Transverse colon (tissue), 4 donors: ENCODE measurements around the gene TCF7. TPM values are rescaled to one million over a fixed set of nuclear protein-coding genes. Genes with fewer than 3 reads are reported as not detected.
A peak's percentile ranks its signal among the peaks of the same experiment; 100 is the strongest.
"Not testable (repeated sequence)": the region's sequence is repeated elsewhere in the genome, so short reads cannot be mapped to it uniquely, and the experiment has no call there.

Experiments
- DNase-seq: peaks from one replicate; pipeline ENCODE4 v3.0.0-alpha.2; 2019
- H3K27ac ChIP-seq, 4 donors: fragments of 200-600 bp; sonication (generic); 2 replicates each; pipeline ENCODE4 v1.5.1; 2016 to 2018; ENCODE audit warnings: inconsistent platforms in 4 of 4
- H3K27me3 ChIP-seq: fragments of 200-600 bp; sonication (generic); 2 replicates; pipeline ENCODE4 v1.5.1; 2017; ENCODE audit warnings: inconsistent platforms
- H3K36me3 ChIP-seq, 4 donors: fragments of 200-600 bp; sonication (generic); 2 replicates each; pipeline ENCODE4 v1.5.1; 2017 to 2019; ENCODE audit warnings: inconsistent platforms in 4 of 4
- H3K4me1 ChIP-seq, 4 donors: fragments of 200-600 bp; sonication (generic); 2 replicates each; pipeline ENCODE4 v1.5.1; 2017 to 2020; ENCODE audit warnings: inconsistent platforms in 4 of 4
- H3K4me3 ChIP-seq, 4 donors: fragments of 200-600 bp; sonication (generic); 1 replicate in 1 of 4; 2 replicates in 3 of 4; pipeline versions ENCODE4 v1.5.1 to v1.6.1; 2017 to 2019; ENCODE audit warnings: inconsistent platforms in 4 of 4
- H3K9me3 ChIP-seq, 2 donors: fragments of 200-600 bp; sonication (generic); 2 replicates each; pipeline ENCODE4 v1.5.1; 2017 to 2019; ENCODE audit warnings: inconsistent platforms in 2 of 2
- CTCF ChIP-seq, 5 experiments: fragments of 200-600 bp in 3 of 5; fragments of 450-650 bp in 2 of 5; sonication (generic) in 3 of 5; IDR thresholded peaks; 1 replicate in 2 of 5; 2 replicates in 3 of 5; pipeline ENCODE4 v1.5.1; 2016 to 2017; ENCODE audit warnings: antibody characterized with exemption in 5 of 5, inconsistent platforms in 3 of 5, mild to moderate bottlenecking in 2 of 5, moderate library complexity in 1 of 5
- EP300 ChIP-seq: sonication (generic); formaldehyde crosslinking; IDR thresholded peaks from one replicate; pipeline ENCODE4 v1.6.1; 2017; ENCODE audit warnings: antibody characterized with exemption, low read depth
- POLR2A ChIP-seq: fragments of 450-650 bp; IDR thresholded peaks from one replicate; pipeline ENCODE4 v1.6.1; 2016; ENCODE audit warnings: antibody characterized with exemption, mild to moderate bottlenecking, moderate library complexity
- POLR2AphosphoS5 ChIP-seq, 3 donors: sonication (generic); formaldehyde crosslinking; IDR thresholded peaks; one replicate each; pipeline ENCODE4 v1.6.1; 2016; ENCODE audit warnings: antibody characterized with exemption in 3 of 3
- WGBS, 2 donors: methylation state at CpG; one replicate each; pipeline ENCODE4 v1.1.5; 2018; ENCODE audit warnings: low coverage in 1 of 2; 5-methylcytosine and 5-hydroxymethylcytosine counted together
- in situ Hi-C, 4 donors: fragments of 200-750 bp; cut with MboI; loops; one replicate each; pipeline versions ENCODE4 v1.15.0 to v1.15.1; 2017; ENCODE audit warnings: low sequenced_read_pairs in 3 of 4, low pct_ligation_motif_present in 1 of 4, low pct_unique_long_range_greater_than_20kb in 1 of 4
- intact Hi-C: fragments of 100-400 bp; cut with DNase I; formaldehyde crosslinking; loops from one replicate; pipeline ENCODE4 v1.15.1; 2023; ENCODE audit warnings: low total_unique reads
- total RNA-seq, 4 donors: library from RNA; depleted of rRNA; stranded (reverse); fragments of >200 nt; gene quantifications; one replicate each; pipeline ENCODE4 v1.1.0, GENCODE V29; 2016

TCF7 gene
- total RNA-seq, 4 donors from 2014 or later, result 0.60 to 7.1 (median 3.1) TPM

- no peak overlapping the region for H3K27ac ChIP-seq
- TF ChIP-seq CTCF (IDR thresholded peaks at IDR 0.05) (no peak), POLR2A (no peak), EP300 (no peak), POLR2AphosphoS5 (IDR thresholded peaks at IDR 0.05) (no peak)
- H3K4me3 ChIP-seq, result no peak overlapping the region
- H3K9me3 ChIP-seq, result no peaks in the 10 kb centered on the region
- H3K4me1 ChIP-seq, result peaks cover 0 to 7% (median 0%) of the 10 kb centered on the region in 4 donors
- no peak for DNase-seq
- intact Hi-C loops (loop anchor here (5.0 kb wide), 1 partner anchor 107 kb away; no protein-coding TSS in a partner anchor), in situ Hi-C loops (loop anchor here in 3 of 4 donors (10.0 kb wide), 3 partner anchors 54 to 114 kb away; no protein-coding TSS in a partner anchor)
- 77 to 90% methylated on average over 5 to 6 of the region's 6 CpGs for WGBS, 2 donors
- no peaks in the 10 kb centered on the region for H3K27me3 ChIP-seq
- H3K36me3 ChIP-seq, result peaks cover 0 to 34% (median 13%) of the 10 kb centered on the region in 4 donors
Measured at GRCh38 chr5:134148986-134149539, 34.6 kb downstream of the TCF7 start.

GRCh38 chr5:134149571-134150303 is 35.3 kb downstream of the TCF7 start:
- intact Hi-C loops, result loop anchor here (5.0 kb wide), 1 partner anchor 107 kb away; no protein-coding TSS in a partner anchor
- H3K27ac ChIP-seq, result peak overlapping the region in 1 of 4 donors; percentile 7
- H3K4me3 ChIP-seq, result no peak overlapping the region
- no peaks in the 10 kb centered on the region for H3K27me3 ChIP-seq
- no peak for DNase-seq
- peaks cover 0 to 34% (median 15%) of the 10 kb centered on the region in 4 donors for H3K36me3 ChIP-seq
- in situ Hi-C loops, result loop anchor here in 3 of 4 donors (10.0 kb wide), 3 partner anchors 55 to 115 kb away; no protein-coding TSS in a partner anchor
- H3K9me3 ChIP-seq, result no peaks in the 10 kb centered on the region
- TF ChIP-seq CTCF (IDR thresholded peaks at IDR 0.05), result no peak
- WGBS, 2 donors, result 33 to 45% methylated on average over 1 to 4 of the region's 4 CpGs
- H3K4me1 ChIP-seq, result peaks cover 0 to 7% (median 0%) of the 10 kb centered on the region in 4 donors

- in situ Hi-C loops (no loop called here), intact Hi-C loops (no loop called here)
- Histone ChIP-seq H3K4me3 (no peak overlapping the region), H3K27ac (no peak overlapping the region), H3K4me1 (peaks cover 0 to 7% (median 0%) of the 10 kb centered on the region in 4 donors), H3K36me3 (peaks cover 0 to 48% (median 21%) of the 10 kb centered on the region in 4 donors), H3K27me3 (no peaks in the 10 kb centered on the region), H3K9me3 (no peaks in the 10 kb centered on the region)
- no peak for DNase-seq
- WGBS, 2 donors, result 99% methylated on average over 3 of the region's 3 CpGs; no CpG with 5 or more reads in 1 of the 2 donors
- TF ChIP-seq POLR2AphosphoS5 (IDR thresholded peaks at IDR 0.05) (no peak), CTCF (IDR thresholded peaks at IDR 0.05) (no peak), EP300 (no peak), POLR2A (no peak)
Measured at GRCh38 chr5:134151723-134152122, 37.2 kb downstream of the TCF7 start.

GRCh38 chr5:134152173-134152832 is 37.8 kb downstream of the TCF7 start:
- H3K9me3 ChIP-seq, in situ Hi-C loops, DNase-seq, H3K4me3 ChIP-seq, H3K27me3 ChIP-seq, intact Hi-C loops, H3K27ac ChIP-seq, H3K4me1 ChIP-seq: not testable (repeated sequence)
- peaks cover 0 to 52% (median 22%) of the 10 kb centered on the region in 4 donors for H3K36me3 ChIP-seq
- 96 to 98% methylated on average over 8 to 15 of the region's 15 CpGs for WGBS, 2 donors
